K562 (cell line): ENCODE measurements around the gene GAD1. TPM values are rescaled to one million over a fixed set of nuclear protein-coding genes. Genes with fewer than 3 reads are reported as not detected.

Experiments
- ATAC-seq: fragments of 200-7000 bp; cut with Tn5 transposase; 3 replicates; pipeline ENCODE4 v1.9.1; 2020; ENCODE audit warnings: moderate library complexity
- BruUV-seq: library from RNA; stranded (reverse); fragments of 400-500 nt; replicated peaks from 2 replicates; lab custom pipeline; 2021; lab: Mats Ljungman, UMichigan
- CTCF ChIA-PET: fragments of 300-600 bp; formaldehyde crosslinking; extraction: SDS; loops from one replicate; lab custom pipeline; 2021; ENCODE audit warnings: low intra/inter-chr PET ratio; lab: Yijun Ruan, JAX
- POLR2A ChIA-PET: fragments of 300-600, 350-650 bp; sonication (Branson Sonifier 250); formaldehyde crosslinking; extraction: SDS; loops from one replicate; lab custom pipeline; 2021; ENCODE audit warnings: antibody characterized with exemption, inconsistent platforms; lab: Yijun Ruan, JAX
- DNase-seq, 4 experiments: peaks; one replicate each; pipeline versions ENCODE4 v3.0.0 to v3.0.0-alpha.2; 2011 to 2018; ENCODE audit warnings: low spot score in 3 of 4, mixed read lengths in 3 of 4; ENCODE audit errors: extremely low read depth in 1 of 4
- FAIRE-seq: peaks from 2 replicates; lab custom pipeline; 2011; peaks lifted over from hg19 to GRCh38; lab: Jason Lieb, UNC
- H2AFZ ChIP-seq: 2 replicates; pipeline ENCODE4 v1.6.0; 2011; ENCODE audit warnings: low read depth, low read length, control low read depth, inconsistent platforms
- H3K27ac ChIP-seq: fragments of 200-600 bp; 3 replicates; pipeline ENCODE4 v1.8.0; 2011; ENCODE audit warnings: low read depth, mild to moderate bottlenecking, control low read depth, inconsistent platforms, low read length, moderate library complexity, mixed read lengths; ENCODE audit errors: extremely low read depth
- H3K27me3 ChIP-seq, 2 experiments: fragments of 300-600 bp in 1 of 2; 2 replicates in 1 of 2; 3 replicates in 1 of 2; pipeline versions ENCODE4 v1.6.0 to v1.8.0; 2011; ENCODE audit warnings: inconsistent platforms in 2 of 2, low read length in 2 of 2, mild to moderate bottlenecking in 1 of 2, mixed read lengths in 1 of 2, moderate library complexity in 1 of 2; ENCODE audit not compliant: control insufficient read depth in 2 of 2, insufficient read depth in 2 of 2
- H3K36me3 ChIP-seq: fragments of 300-600 bp; 3 replicates; pipeline ENCODE4 v1.8.0; 2011; ENCODE audit warnings: mild to moderate bottlenecking, low read length, inconsistent platforms; ENCODE audit not compliant: control insufficient read depth, insufficient read depth
- H3K4me1 ChIP-seq, 2 experiments: fragments of 200-600 bp in 1 of 2; replicated peaks in 1 of 2; 2 replicates in 1 of 2; 3 replicates in 1 of 2; pipeline versions ENCODE4 v1.5.1 to v1.8.0; 2011; ENCODE audit warnings: inconsistent platforms in 2 of 2, low read length in 2 of 2, mild to moderate bottlenecking in 1 of 2, mixed read lengths in 1 of 2, moderate library complexity in 1 of 2; ENCODE audit not compliant: control insufficient read depth in 2 of 2, insufficient read depth in 2 of 2
- H3K4me2 ChIP-seq: 2 replicates; pipeline ENCODE4 v1.6.1; 2011; ENCODE audit warnings: low read length, control low read depth, inconsistent platforms, mixed read lengths; ENCODE audit not compliant: insufficient read depth
- H3K4me3 ChIP-seq: fragments of 200-600 bp; sonication (generic), shearing (Covaris generic); 2 replicates; pipeline ENCODE4 v1.5.1; 2016; ENCODE audit warnings: control low read depth, inconsistent platforms
- H3K79me2 ChIP-seq: fragments of 200-600 bp; 3 replicates; pipeline ENCODE4 v1.8.0; 2011; ENCODE audit warnings: low read length, inconsistent platforms; ENCODE audit not compliant: control insufficient read depth, insufficient read depth
- H3K9ac ChIP-seq, 2 experiments: 2 replicates each; pipeline versions ENCODE4 v1.6.0 to v1.6.1; 2011; ENCODE audit warnings: low read depth in 2 of 2, low read length in 2 of 2, control low read depth in 1 of 2, inconsistent platforms in 1 of 2, mild to moderate bottlenecking in 1 of 2, mixed read lengths in 1 of 2; ENCODE audit not compliant: insufficient read depth in 1 of 2
- H3K9me1 ChIP-seq: one replicate; pipeline ENCODE4 v1.6.0; 2011; ENCODE audit warnings: inconsistent platforms, mild to moderate bottlenecking, low read length, moderate library complexity; ENCODE audit not compliant: control insufficient read depth, insufficient read depth
- H3K9me3 ChIP-seq: replicated peaks from 2 replicates; pipeline ENCODE4 v1.5.1; 2011; ENCODE audit warnings: low read depth, low read length, inconsistent platforms; ENCODE audit not compliant: control insufficient read depth, insufficient read depth
- H4K20me1 ChIP-seq: replicated peaks from 2 replicates; pipeline ENCODE4 v1.6.1; 2011; ENCODE audit warnings: low read length, inconsistent platforms, mixed read lengths; ENCODE audit not compliant: control insufficient read depth, insufficient read depth
- AFF4 ChIP-seq: sonication (generic); formaldehyde crosslinking; IDR thresholded peaks from 2 replicates; pipeline ENCODE4 v1.8.0; 2023; ENCODE audit warnings: mild to moderate bottlenecking, missing genetic modification reagents
- BCOR ChIP-seq: fragments of 450-650 bp; IDR thresholded peaks from 2 replicates; pipeline ENCODE4 v1.6.1; 2016
- CBX3 ChIP-seq, 2 experiments: IDR thresholded peaks; 1 replicate in 1 of 2; 2 replicates in 1 of 2; pipeline ENCODE4 v1.6.1; 2012; ENCODE audit warnings: inconsistent platforms in 2 of 2, low read length in 2 of 2, borderline replicate concordance in 1 of 2, control low read depth in 1 of 2
- KDM1A ChIP-seq, 2 experiments: fragments of 450-650 bp; IDR thresholded peaks; 2 replicates each; pipeline ENCODE4 v1.6.1; 2016; ENCODE audit warnings: mild to moderate bottlenecking in 2 of 2
- RBM25 ChIP-seq: fragments of 200-400 bp; formaldehyde crosslinking; IDR thresholded peaks from 2 replicates; pipeline ENCODE4 v1.6.1; 2018; ENCODE audit warnings: low read length, low read depth, moderate library complexity; ENCODE audit not compliant: severe bottlenecking
- SP1 ChIP-seq: sonication (generic); formaldehyde crosslinking; IDR thresholded peaks from 2 replicates; pipeline ENCODE4 v1.8.1; 2022; ENCODE audit warnings: mild to moderate bottlenecking, missing genetic modification reagents
- STAG1 ChIP-seq: sonication (generic); formaldehyde crosslinking; IDR thresholded peaks from 2 replicates; pipeline ENCODE4 v1.5.0; 2020; ENCODE audit warnings: missing genetic modification reagents, borderline replicate concordance
- TCF3 ChIP-seq: sonication (generic); formaldehyde crosslinking; IDR thresholded peaks from 2 replicates; pipeline ENCODE4 v1.4.0; 2020; ENCODE audit warnings: mild to moderate bottlenecking, missing genetic modification reagents
- ZNF146 ChIP-seq: IDR thresholded peaks from one replicate; pipeline ENCODE4 v1.6.1; 2018; ENCODE audit warnings: missing compliant biosample characterization; ENCODE audit not compliant: unreplicated experiment
- ZNF561 ChIP-seq: fragments of 450-650 bp; formaldehyde crosslinking; conservative IDR thresholded peaks from 2 replicates; pipeline ENCODE4 v1.4.0; 2020; ENCODE audit warnings: mild to moderate bottlenecking, moderate library complexity
- WGBS: fragments of 100-300 bp; shearing (Covaris generic); methylation state at CpG from one replicate; pipeline ENCODE4 v1.1.6; 2016; ENCODE audit warnings: low coverage, mixed read lengths; ENCODE audit not compliant: insufficient coverage; ENCODE audit errors: missing lambda C conversion rate; 5-methylcytosine and 5-hydroxymethylcytosine counted together
- in situ Hi-C: fragments of 300-500 bp; cut with MboI; formaldehyde crosslinking; loops from 4 replicates; pipeline ENCODE4 v1.15.0; 2018; ENCODE audit warnings: inconsistent platforms, mixed read lengths
- intact Hi-C: fragments of 100-400 bp; cut with micrococcal nuclease; formaldehyde crosslinking; loops from 2 replicates; pipeline ENCODE4 v1.14.2; 2022
- polyA plus RNA-seq, 8 experiments: library from polyadenylated mRNA; depleted of rRNA in 4 of 8; stranded (reverse) in 5 of 8; unstranded in 3 of 8; fragments of >200 nt; fragmentation: Nextera tagmentation in 2 of 8; fragmentation: Illumina TruSeq in 1 of 8; extraction: Ambion mirVana in 2 of 8; extraction: Trizol in 1 of 8; gene quantifications; 2 replicates each; pipeline versions ENCODE4 v1.2.1 to v1.2.3, GENCODE V29; 2011 to 2014; ENCODE audit warnings: inconsistent platforms in 1 of 8, missing spikeins in 1 of 8
- total RNA-seq, 7 experiments: library from RNA; depleted of rRNA in 6 of 7; stranded (reverse); fragments of >200 nt in 6 of 7; fragmentation: Illumina TruSeq in 2 of 7; extraction: Trizol in 2 of 7; gene quantifications; 2 replicates each; pipeline versions ENCODE4 v1.2.1 to v1.2.3, GENCODE V29; 2011 to 2021; ENCODE audit warnings: low replicate concordance in 1 of 7

GAD1 gene
- total and polyA plus RNA-seq, 9 of the 15 experiments (the other 6 are each of a cell fraction or from before 2014, with no cell fraction given), result 2.7 to 29.1 (median 15.7) TPM

- TF ChIP-seq SP1 (CRISPR knock-in tag), result no peak
- TF ChIP-seq AFF4 (CRISPR knock-in tag), result no peak
- peak; percentile 29; the same call in 1 of the 2 replicates for TF ChIP-seq TCF3 (CRISPR knock-in tag)
Measured at GRCh38 chr2:170862286-170862902, 45.7 kb downstream of the GAD1 start (continued).

DNA sequence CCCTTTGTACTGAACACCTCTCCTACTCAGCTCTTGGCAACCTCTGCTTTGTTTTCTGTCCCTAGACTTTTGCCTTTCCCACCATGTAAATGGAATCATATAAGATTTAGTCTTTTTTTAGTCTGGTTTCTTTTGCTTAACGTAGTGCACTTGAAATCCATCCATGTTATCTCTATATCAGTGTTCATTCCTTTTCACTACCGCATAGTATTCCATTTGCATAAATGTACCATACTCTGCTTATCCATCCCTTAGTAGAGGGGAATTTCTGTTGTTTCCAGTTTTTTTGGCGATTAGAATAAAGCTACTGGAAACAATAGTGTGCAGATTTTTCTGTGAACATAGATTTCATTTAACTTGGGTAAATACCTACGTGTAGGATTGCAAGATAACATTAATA is 46.4 kb downstream of the GAD1 start:
- Histone ChIP-seq H3K9ac (no peak overlapping the region), H3K4me1 (peaks cover 0 to 5% of the 10 kb centered on the region in 2 experiments; a peak in 2 of 5 replicates), H2AFZ (no peak overlapping the region), H3K4me3 (no peak overlapping the region), H3K4me2 (no peak overlapping the region), H3K9me1 (no peaks in the 10 kb centered on the region), H3K79me2 (no peaks in the 10 kb centered on the region), H3K27ac (no peak overlapping the region), H3K9me3 (no peaks in the 10 kb centered on the region), H3K27me3 (no peaks in the 10 kb centered on the region; a peak in 1 of 5 replicates), H3K36me3 (no peaks in the 10 kb centered on the region), H4K20me1 (no peaks in the 10 kb centered on the region)
- DNase-seq (no peak), ATAC-seq (no peak), FAIRE-seq (no peak)
- WGBS, result 39% methylated on average over 4 of the region's 4 CpGs
- CTCF ChIA-PET, result no interaction called here
- POLR2A ChIA-PET, result interaction anchor here (1.0 to 1.8 kb wide), 3 partner anchors 10 to 67 kb away, joined by 4 to 9 read pairs (median 9); no protein-coding TSS in a partner anchor
- in situ Hi-C loops (no loop called here), intact Hi-C loops (no loop called here)
- peak; percentile 73 for TF ChIP-seq RBM25
- TF ChIP-seq CBX3 (IDR thresholded peaks at IDR 0.05; ENCODE audit: borderline replicate concordance in 1 of 2, low read length in 2 of 2), result 0 out of 3 replicates have a peak, but pooled peaks of 1 of the 2 experiments have one; percentile 9
- TF ChIP-seq BCOR, result peak; percentile 38; the same call in 1 of the 2 replicates
- peak; percentile 96 for TF ChIP-seq ZNF146 (CRISPR knock-in tag)
- TF ChIP-seq STAG1 (CRISPR knock-in tag), result no peak
- peak in 1 of 2 experiments; percentile 35; a peak in 1 of 4 replicates for TF ChIP-seq KDM1A (IDR thresholded peaks at IDR 0.05)
- no peak for TF ChIP-seq ZNF561 (CRISPR knock-in tag)
- BruUV-seq, result no TSS peak
